HG03135 (cell line): ENCODE measurements around the gene LRRC1.

Experiments used
- ATAC-seq: cut with Tn5 transposase; IDR thresholded peaks from one replicate; pipeline ENCODE4 v1.9.1; 2021; ENCODE audit warnings: mild to moderate bottlenecking, moderate library complexity; ENCODE audit not compliant: unreplicated experiment

Gene LRRC1

DNA sequence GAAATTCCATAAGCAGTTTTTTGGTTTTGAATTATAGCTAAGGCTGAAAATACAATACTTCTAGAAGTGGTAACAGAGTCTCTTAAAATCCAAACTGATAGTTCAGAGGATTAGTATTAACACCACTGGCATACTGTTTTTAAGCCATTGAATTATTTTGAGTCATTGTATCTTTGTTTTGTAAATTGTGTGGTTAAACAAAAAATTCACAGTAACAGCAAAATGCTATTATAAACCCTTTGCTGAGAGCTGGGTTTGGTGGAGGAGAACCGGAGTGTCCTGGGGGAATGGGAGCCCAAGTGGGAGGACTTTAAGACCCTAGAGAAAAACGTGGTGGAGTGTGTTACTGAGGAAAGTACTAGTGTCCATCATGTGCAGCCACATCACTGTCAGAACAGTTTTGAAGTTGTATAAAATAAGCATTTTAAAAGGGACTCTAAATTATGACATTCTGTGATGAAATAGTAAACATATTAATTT lies 125.1 kb downstream of the LRRC1 start:
- no peak for ATAC-seq

DNA sequence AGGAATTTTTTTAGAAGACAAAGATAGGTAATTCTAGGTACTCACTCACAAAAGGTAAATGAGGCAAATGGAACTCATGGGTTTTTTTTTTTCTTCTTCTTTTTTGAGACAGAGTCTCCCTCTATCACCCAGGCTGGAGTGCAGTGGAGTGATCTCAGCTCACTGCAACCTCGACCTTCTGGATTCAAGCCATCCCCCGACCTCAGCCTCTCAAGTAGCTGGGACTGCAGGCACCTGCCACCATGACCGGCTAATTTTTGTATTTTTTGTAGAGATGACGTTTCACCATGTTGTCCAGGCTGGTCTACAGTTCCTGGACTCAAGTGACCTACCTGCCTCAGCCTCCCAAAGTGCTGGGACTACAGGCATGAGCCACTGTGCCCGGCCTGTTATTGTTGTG lies 126.1 kb downstream of the LRRC1 start:
- no peak for ATAC-seq

DNA sequence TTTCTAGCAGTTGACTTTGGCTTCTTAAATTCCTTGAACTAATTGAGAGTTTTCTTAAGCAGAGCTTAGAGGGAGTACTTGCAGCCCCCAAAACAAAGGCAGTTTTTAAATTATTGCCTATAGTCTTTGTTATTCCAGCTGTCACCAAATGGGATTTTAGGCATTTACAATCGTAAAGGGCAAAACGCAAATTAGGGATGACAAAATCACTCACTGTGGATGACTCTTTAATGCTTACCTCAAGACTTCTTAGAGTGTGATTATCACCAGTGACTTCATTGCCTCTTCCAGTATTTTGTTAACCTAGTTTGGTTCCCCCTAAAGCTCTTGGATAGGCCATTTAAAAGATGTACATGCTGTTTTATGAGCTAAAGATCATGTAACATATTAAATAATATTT lies 126.8 kb downstream of the LRRC1 start:
- no peak for ATAC-seq

DNA sequence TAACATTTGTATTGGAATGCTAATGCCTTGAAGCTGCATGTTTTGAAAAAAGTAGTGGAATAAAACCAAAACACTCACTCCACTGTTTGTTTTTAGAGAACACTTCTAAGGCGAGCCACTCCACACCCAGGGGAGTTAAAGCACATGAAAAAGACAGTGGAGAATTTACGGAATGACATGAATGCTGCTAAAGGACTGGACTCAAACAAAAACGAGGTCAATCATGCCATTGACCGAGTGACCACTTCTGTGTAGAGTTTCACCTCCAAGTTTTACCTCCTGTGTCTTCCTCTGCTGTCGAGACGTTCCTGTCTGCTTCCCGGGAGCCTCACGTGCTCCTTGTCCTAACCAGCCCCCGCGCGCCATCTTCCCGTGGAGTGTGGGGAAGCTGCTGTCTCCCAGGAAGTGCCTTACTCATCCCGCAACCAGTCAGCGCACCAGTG lies 127.8 kb downstream of the LRRC1 start:
- ATAC-seq, result no peak

DNA sequence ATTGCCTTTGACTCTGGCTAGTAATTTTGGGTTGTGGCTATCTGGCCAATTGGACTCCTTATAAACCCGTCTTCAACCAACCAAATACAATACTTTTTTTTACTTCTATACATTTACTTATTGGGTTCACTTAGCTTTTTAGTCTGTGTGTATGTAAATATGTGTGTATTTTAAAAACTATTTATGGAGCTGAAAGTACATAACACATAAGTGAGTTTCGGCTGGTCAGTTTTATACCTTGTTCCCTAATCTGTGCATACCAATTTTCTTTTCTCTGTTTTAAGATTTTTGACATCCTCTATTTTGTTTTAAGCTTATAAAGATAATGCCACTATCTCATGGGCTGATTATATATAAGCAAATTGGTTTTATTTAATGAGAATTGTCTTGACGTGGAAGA lies 129.5 kb downstream of the LRRC1 start:
- ATAC-seq, result no peak

DNA sequence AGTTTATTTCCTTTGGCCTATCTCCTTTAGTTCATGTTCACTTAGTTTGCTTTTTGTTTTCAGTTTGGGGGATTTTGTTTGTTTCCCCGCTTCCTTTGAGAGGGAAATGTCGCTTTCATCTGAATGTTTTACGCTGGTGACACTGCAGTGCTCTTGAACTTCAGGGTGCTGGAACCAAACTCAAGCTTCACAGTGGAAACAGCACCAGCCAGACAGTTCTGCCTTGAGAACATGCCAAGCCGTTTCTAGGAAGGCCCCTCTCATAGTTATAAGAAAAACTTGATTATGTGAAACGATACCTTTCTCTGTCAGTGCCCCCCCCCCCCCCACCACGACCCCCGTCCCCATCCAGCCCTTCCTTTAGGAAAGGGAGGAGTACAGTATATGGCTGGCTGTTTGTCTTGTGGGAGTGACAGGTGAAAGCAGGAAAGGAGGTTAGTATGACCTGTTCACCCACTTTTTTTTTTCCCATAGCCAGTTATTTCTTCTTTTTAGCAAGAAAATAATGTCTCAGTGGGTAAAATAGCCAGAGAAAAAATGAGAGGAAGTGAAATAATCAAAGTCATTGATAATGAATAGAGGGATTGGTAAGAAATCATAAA lies 130.1 kb downstream of the LRRC1 start:
- no peak for ATAC-seq

DNA sequence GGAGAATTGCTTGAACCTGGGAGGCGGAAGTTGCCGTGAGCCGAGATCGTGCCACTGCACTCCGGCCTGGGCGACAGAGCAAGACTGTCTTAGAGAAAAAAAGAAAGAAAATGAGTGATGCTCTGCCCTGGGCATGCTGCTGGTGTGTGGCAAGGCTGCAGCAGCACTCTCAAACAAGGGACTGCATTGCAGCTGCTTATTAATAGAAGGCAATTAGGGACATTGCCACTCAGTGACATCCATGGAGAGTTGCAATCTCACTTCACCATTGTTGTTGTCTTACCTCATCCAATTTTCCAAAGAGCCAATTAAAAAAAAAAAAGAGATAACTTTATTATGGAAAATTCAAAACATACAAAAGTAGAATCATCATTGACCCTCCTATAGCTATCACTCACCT lies 131.1 kb downstream of the LRRC1 start:
- no peak for ATAC-seq

DNA sequence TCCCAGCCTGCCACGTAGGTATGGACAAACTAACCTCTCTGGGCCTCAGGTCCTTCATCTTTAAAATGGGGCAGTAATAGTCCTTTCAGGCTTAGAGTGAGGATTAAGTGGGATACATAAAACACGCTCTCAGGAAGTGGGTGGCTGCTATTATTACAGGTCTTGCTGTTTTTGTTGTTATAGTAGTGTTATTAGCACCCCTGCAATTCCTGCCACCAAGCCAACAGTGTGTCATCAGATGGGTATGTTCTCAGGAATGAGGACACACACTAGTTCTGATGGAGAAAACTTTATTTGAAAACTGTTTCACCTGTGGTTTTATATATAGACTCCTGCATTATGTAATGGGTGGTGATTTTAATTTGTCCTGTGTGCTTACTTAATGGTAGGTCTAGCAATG lies 131.7 kb downstream of the LRRC1 start:
- ATAC-seq, result no peak

DNA sequence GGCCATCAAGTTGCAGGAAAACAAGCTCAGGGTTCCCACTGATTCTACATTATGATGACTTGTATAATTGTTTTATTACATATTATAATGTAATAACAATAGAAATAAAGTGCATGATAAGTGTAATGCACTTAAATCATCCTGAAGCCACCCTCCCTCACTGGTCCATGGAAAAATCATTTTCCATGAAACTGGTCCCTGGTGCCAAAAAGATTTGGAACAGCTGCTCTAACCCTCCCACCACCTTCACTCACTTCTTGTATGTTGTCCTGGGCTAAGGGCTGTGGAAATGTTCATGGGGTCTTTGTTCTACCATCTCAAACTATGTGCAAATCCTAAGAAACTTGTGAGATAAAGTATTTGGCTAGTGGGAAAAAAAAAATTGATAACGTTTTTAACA lies 133.8 kb downstream of the LRRC1 start:
- no peak for ATAC-seq

DNA sequence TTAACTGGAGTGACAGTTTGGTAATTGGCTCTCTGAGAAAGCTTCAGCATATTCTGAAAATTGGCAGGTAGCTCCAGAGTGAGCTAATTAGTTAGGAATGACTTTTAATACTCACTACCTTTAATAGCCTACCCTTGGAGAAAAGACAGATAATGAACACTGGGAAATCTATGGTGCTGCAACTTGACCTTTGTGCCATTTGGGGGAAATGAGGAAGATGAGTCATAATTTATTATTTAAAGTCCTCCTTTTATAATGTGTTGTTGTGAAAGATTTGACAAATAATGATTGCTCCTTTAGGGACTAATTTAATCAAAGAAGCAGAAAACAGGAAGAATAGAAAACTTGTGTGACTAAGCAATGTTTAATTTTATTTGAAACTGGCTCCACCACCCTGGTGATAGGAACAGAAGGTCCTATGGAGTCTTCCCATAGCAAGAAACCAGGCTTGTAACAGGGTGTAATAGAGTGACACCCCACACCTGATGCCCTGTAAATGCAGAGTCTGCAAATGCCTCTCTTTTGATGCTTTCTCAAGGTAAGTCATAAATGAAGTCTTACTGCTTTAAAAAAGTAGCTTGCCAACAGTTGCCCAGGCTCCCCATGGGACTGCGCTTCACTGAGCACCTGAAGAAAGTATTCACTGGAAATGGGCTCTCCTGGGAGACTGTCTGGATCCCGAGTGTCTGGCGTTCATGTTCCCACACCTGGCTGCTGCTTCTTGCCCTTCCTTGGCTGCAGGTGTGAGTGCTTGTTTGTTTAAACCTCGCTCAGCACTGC lies 134.4 kb downstream of the LRRC1 start:
- ATAC-seq, result no peak

DNA sequence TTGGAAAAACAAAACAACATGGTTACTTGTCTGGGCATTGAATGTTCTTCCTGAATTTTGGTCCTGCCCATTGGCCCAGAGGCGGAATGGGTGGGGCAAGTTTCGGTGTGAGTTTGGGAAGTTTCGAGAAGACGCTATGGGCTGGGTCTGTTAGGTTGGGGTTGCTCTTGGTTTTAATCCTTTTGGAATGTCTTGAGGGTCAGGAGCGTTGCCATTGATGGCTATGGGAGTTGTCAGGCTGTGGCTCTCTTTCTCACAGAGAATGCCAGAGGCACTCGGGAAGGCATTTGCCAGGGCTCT lies 135.0 kb downstream of the LRRC1 start:
- ATAC-seq, result no peak

DNA sequence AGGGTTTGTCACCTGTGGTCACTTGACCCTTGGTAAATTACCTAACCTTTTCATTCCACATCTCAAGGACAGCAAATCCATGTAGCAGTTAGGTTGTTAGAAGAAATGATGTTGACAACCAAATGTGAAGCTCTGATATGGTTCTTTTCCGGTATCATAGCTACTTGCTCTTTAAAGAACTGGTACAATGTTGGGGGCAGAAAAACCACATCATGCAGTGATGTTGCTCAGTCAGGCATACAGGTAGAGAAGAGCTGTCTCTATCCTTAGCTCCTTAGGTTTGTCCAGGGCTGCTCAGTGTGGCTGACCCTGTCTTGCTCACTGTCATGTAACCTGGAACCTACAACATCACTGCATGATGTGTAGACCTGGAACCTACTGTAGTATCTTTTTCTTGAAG lies 135.5 kb downstream of the LRRC1 start:
- ATAC-seq, result no peak

DNA sequence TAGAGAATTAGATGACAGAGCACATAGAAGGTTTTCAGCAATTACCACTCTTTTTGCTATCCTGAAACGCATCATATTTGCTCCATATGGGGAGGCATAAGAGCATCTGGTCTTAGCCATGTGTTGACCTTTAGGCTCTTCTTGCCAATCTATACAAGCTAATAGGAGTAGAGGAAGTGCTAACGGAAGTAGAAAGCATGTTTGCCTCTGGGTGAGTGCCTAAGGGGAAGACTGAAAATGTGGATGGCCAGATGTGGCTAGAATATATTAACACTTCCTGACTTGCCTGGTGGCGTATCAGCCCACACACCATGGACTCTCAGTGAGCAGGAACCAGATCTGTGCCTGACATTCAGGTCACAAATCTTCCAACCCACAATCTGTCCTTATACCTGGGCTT lies 136.3 kb downstream of the LRRC1 start:
- no peak for ATAC-seq

DNA sequence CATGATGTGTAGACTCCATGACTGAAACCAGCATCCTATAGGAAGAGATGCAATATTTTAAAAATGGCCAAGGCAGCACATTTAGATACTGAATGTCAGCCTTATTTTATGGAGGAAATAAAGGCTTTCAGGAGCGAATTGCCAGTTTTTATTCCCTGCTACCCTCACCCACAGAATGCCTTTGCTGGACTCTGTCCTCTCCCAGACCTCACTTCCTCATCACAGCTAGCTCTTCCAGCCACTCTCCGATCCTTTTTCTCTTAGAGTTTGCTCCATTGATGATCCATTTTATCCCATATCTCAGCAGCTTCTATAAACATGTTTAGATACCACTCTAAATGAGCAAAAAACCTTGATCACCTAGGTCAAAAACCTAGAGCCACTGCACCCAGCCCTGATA lies 137.7 kb downstream of the LRRC1 start:
- ATAC-seq, result no peak

DNA sequence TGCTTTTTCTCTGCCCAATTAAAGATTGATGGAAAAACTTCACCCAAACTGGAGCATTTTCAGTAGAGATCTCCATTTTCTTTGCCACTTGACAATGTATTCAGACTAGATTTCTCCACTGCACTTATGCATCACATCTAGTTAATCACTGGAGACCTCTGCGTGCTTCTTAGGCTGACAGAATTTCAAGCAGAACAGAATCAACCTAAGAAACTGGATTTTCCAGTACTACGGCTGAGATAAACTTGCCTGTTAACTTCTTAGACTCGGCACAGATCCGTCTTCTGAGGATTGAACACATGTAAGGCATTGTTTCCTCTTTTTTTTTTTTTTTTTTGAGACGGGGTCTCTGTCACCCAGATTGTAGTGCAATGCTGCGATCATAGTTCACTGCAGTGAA lies 139.2 kb downstream of the LRRC1 start:
- no peak for ATAC-seq

DNA sequence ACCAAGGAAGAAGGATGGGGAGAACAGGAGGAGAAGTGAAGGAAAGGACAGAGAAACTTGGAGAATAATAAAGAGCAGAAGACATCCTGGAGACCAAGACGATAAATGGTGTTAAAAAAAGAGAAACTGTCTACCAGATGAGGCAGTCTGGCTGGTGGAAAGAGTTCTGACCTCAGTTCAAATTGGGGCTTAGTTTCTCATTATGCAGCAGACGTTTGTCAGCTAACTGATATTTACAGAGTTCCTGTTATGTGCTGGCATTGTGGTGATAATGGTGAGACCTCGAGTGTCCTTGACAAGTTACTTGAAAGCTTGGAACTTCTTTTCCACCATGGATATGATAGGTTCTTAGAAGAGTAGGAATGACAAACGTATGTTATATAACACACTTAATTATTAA lies 142.7 kb downstream of the LRRC1 start:
- no peak for ATAC-seq

DNA sequence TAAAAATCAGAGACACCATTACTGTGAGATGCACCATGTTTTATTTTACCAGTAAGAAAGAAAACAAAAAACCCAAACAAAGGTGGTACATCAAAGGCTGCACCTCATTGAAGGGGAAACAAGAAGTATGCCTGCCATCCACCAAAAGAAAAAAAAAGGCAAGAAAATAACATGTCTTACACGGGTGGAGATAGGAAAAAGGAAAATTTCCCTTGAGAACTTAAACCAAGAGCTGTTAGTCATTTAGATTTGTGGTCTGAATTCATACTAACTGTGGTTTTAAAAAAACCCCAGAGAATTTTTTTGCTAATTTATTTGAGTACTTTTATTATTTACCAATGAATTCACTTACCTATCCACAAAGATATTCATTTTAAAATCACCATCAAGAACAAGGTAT lies 144.0 kb downstream of the LRRC1 start:
- no peak for ATAC-seq

DNA sequence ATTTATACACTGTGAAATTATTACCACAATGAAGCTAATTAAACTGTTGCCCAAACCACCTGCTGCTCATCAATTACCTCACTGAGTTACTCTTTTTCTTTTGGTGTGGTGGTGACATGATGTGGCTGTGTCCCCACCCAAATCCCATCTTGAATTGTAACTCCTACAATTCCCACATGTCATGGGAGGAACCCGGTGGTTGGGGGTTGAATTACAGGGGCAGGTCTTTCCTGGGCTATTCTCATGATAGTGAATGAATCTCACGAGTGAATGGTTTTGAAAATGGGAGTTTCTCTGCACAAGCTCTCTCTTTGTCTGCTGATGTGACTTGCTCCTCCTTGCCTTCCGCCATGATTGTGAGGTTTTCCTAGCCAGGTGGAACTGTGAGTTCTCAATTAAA lies 145.0 kb downstream of the LRRC1 start:
- no peak for ATAC-seq

DNA sequence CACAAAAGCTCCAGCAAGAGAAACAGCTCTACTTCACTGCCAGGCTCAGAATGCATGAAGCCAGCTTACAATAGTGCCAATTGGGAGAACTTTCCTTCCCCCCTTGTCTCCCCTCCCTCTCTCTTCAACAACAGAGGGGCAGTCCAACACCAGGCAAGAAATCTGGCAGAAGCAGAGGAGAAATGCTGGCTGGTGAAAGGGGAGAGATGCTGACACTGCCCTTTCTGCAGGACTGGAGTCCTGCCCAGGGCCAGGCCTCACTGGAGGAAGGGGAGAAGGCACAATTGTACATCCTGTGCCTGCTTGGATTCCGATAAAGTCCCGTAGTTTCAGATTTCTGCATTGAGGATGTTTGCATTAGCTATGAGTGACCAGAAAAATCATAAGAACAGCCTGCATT lies 148.6 kb downstream of the LRRC1 start:
- no peak for ATAC-seq

DNA sequence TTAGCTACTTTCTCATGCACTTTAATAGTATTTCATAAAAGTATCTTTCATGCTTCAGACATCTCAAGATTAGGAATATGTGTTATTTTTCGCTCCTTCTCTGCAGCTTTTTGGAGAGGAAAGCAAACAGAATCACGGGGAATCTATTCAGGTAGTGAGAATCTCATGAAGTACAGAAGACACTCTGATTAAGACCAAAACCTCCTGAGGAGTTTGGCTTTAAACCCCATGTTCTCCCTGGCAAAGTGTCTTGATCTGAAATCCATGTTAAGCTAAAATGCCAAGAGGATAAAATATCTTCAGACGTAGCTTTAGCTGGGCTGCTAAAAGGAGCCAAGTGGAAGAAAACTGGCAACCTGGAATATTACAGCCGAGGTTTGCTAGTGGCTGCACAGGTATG lies 149.3 kb downstream of the LRRC1 start:
- ATAC-seq, result no peak

DNA sequence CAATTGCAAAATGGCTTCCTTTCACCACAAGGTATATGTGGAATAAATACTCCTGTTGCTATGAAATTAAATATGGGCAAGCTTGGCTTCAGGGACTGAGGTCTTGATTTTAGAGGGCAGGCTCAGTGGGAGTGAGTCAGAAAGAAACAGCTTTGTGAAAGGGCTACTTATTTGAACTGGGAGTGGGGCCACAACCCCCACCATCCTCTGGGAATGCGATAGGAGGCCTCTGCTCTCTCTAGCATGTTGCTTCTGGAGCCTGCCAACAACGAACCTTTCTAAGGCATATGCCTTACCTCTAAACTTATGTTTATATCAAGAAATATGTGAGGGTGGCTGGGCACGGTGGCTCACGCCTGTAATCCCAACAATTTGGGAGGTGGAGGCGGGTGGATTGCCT lies 149.7 kb downstream of the LRRC1 start:
- no peak for ATAC-seq

DNA sequence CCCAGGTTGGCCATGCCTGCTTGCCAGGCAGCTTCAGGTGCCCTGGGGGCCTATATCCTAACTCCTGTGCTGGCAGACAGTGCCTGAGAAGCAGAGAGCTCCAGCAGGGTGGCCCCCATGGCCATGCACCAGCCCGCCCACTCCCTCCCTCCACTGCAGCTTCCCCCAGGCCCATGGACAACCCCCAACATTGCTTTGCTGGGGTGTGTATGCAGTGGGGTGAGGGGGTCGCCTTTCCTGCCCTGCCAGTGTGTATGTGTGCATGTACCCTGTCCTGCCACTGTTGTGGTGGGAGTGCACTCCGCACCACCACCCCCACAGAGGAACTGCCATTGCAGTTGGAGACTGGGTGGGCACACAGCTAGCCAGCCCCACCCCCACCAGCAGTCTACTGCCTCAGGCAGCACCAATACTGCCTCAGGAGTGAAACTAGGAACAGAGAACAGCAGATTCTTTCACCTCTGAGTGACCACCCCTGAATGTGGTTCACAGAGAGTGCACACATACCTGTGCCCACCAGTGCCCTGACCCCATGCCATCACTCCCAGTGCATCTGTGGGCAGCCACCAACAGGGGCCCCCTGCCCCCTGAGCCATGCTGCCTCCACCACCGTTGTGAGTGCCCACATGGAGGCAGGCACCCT lies 151.1 kb downstream of the LRRC1 start:
- no peak for ATAC-seq
